GM04504 (cell line): ENCODE measurements around the gene AFTPH.

Source experiments
- DNase-seq: peaks from one replicate; pipeline ENCODE4 v3.0.0-alpha.2; 2012; ENCODE audit warnings: low read depth

AFTPH gene

DNA sequence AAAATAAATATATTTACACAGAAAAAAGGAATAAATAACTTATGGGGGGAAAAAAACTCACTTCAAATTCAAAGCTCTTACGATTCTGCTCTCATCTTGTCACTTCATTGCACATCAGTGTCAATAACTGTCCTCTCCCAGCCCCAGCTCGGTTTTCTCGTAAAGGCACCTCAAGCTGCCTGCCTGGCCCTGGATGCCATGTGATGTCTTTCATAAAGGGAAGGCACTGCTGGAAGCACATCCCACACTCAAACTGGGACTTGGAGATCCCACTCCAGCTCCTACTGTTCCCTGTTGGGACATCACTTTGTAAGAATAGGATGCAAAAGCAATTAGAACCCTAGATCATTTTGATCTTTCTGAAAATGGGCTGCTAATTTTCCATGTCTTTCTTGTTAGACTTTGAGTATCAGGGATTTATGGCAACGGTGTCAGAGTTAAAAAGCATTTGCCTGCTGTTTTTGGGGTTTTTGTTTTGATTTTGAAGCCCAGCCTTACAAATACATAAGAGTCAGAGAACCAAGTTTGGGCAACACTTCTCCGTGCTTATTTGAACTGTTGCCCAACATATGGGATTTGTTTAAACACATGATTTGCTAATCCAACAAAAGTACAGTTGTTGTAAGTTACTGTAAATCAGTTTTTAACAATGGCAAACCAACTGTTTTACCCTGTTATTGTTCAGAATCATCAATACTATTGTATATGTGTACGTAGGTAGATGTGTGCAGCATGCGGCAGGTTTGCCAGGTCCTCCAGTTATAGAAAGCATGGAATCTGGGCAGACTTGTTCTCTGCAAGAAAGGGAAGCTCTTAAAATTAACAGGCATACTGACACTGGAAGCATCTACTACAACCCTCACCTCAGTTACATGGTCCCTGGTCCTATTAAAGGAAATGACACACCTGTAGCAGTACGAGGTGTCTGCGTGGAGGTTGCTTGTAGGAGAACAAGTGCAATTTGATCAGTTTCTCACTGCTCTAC lies 109.0 kb downstream of the AFTPH start:
- no peak for DNase-seq

DNA sequence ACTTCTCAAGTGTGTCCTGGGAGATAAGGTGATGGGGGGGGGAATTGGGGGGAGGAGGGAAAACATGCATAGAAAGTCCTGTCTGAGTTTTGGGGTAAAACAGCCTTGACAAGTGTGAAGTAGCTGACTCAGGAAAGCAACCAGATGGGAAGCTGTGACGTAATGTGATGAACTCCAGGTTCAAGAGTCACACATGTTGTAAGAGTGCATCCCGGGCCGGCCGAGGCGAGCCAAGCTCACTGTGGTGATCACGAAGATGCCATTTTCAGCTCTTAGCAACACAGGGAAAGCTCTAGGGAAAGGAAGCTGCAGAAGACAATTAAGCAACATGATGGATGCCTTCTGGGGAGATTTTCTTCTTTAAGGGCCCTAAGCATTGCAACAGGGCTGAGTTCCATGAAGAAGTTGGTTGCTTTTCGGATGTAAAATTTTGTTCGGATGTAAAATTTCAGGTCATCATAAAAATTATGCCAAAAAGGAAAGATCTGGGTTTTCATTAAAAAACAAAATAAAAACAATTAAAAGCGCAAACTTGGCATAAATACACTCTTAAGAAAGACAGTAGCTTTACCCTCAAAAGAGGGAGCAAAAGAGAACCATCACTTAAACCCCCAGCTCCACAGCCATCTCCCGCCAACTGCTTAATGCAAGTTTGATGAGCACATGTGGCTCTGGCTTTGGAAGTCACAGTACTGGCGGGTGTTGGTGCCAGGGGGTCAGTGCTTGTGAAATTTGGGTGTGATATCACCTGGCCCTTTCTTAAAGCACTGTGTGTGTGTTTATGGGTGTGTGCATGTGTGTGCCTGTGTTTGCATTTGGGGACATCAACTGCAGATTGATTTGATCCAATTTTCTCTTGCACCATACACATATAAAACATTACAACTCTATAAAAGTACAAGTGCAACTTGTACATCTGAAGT lies 110.5 kb downstream of the AFTPH start:
- peak; percentile 69 for DNase-seq

DNA sequence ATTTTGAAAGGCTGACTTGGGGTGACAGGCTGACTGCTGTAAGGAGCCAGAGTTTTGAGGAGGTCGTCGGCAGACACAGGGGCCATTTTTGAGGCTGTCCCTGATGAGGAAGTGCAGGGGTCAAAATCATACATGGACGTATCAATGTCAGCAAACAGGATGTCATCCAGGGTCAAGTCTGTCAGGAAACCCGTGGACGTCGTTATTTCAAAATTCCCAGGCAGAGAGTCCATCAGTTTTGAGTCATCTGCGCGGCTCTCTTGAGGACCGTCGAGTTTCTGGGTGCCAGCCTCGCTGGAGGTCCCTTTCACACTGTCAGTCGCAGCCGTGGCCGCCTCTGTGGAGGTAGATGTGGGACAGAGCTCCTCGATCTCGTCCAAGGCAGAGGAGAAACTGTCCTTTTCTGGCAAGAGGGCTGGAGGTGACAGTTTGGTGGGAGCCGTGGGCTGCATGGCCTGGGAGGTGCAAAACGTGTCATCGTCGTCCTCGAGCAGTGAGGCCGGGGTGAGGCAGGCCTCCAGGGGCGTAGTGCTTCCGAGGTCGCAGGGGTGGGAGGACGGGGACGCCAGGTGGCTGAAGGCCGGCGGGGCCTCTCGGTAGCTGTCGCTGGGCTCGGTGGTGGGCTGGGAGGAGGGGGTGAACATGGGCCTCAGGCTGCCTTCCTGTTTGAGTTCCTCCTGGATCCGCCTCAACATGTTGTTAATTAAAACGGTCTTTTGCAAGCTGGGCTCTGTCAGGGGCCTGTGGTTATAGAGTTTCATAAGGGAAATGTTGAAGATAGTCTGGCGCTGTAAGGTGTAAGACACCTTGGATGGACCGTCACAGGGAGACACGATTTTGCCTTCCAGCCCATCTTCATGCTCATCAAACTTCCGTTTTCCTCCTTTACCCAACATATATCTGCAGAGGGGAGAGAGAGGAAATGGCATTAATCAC lies 112.1 kb downstream of the AFTPH start:
- no peak for DNase-seq

DNA sequence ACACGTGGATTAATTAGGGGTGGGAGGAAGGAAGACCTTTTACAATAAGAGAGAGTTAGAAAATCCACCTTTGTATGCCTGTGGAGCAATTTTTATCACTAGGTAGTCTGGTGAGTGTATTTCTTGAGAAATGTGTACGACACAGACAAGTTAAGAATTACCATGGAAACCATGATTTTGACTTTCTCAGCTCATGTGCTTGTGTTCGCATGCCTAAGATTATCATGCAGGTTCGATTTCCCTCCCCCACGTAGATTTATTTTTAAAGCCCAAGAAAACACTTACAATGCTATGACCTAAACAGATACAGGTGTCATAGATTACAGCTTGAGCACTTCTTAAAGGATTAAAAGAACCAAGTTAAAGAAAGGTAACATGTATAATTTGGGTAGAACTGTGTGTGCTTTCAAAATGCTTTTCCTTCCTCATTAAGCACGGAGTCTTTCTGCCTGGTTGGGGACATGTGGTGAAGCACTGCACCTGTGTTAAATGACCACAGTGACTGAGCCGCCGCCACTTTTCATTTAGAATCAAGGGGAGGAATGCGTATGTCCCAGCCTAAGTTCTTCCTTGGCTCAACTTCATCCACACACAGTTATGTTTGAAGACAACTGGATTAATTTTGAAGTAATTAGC lies 113.0 kb downstream of the AFTPH start:
- no peak for DNase-seq

DNA sequence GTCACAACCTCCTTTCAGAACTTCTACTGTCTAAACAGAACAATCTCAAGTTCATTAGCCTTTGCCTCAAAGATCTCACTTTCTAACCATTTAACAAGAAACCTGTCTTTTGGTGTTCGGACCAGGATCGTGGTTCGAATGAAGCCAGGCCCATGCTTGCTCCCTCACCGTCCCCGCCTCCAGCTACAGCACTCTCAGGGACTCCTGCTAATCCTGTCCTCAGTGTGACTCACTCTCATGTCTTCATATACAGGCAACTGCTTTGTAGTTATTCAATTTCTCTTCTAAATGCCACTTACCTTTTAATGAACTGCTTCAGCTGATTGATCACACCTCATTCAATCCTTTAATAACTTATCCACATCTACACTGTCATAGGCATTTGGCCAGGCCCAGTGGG lies 113.8 kb downstream of the AFTPH start:
- DNase-seq, result no peak

DNA sequence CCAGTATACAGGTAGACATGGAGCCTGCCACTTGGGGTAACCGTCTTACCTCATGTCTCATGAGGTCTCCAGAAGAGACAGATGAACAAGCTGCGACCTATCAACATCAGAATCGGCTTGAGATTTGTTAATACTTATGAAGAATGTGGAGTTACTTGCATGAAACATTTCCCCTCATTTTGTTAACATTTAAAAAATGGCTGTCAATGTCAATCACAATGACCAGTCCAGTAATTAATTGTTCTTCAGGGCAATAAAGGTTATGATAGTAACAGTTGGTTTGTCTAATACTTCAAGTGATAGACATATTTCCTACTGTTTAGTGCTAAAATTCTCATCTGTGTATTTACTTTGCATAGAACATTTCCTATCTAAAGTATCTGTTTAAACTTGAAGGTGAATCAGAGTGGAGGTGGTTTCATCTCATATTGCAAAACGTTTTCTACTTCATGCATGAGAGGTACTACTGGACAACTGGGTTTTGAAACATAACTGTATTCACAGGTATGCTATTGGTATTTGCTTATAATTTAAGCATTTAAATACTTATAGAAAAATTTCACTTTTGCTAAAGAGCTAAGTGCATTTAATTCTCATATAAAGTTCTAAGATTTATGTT lies 114.5 kb downstream of the AFTPH start:
- DNase-seq, result no peak

DNA sequence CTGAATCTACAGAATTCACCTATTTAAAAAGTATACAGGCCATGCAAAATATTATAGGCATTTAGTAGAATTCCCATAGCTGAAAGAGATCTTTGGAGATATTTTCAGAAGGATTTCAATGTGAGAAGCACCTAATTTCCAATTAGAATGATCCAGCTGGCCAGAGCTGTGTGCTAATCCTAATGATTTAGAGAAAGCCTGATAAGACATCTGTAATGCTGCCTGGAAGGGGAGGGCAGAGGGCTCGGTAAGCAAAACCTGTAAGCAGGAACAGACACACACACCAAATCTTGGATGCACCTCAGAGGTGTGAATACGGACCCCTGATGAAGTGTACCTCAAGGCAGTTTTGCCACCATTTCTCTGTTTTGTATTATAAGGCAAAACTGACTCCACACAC lies 115.6 kb downstream of the AFTPH start:
- DNase-seq, result no peak

DNA sequence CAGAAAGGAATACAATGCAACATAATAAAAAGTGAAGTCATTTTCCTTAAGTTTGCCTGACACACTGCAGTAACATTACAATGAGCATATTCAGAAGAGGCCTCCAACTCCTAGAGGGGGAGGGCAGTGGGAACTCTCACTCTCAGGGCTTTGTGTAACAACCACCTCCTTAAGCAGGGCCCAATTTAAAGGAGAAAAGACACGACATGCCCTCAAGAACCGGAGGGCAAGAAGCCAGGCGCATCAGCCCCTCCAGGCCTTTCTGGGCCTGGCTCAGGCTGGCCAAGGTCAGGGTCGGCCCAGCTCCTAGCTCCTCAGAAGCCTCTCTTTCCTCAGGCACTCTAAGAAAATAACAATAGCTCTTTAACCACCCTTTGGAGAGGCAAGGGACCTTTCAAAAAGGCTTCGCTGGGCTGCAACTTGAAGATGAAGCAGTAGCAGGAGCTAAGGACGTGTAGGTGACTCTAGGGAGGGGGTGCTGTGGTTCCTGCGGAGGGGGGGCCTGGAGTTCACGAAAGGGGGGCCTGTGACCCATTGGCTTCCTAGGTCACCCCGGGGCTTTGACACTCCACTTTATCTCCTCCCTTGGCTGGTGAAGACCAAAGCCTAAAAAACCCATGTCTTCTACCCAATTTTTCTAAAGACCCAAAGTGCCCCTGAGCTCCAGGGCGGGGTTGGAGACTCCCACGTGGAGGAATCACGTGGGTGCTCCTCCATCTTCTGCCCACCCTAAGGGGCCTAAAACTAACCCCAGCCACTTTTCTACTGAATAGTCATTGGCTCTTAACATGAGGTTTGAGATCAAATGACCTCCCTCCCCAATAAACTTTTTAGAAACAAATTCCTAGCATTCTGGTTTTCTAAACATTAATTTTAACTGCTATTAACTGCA lies 116.3 kb downstream of the AFTPH start:
- DNase-seq, result no peak

DNA sequence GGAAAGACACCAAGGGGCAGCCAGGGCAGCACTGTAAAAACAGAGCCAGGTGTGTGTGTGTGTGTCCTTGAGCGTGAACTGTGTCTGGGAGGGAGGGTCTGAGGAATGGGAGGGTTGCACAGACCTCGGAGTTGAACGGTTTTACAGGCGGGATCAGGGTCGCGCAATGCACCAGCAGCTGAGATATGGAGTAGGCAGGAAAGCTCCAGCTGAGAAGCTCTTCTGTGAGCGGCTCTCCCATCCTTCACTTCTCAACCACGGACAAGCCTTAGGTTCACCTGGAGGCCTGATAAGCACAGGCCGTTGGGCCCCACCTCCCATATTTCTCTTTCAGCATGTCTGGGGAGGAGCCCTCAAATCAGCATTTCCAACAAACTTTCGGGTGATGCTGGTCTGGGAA lies 117.5 kb downstream of the AFTPH start:
- DNase-seq, result no peak
